Right cardiac atrium (tissue), 5 donors: ENCODE data around the gene KCNA1. TPM values are rescaled to one million over a fixed set of nuclear protein-coding genes. Genes with fewer than 3 reads are reported as not detected.

Experiments used
- ATAC-seq, 2 donors: fragments of 200-7000 bp; cut with Tn5 transposase; one replicate each; pipeline versions ENCODE4 v1.8.0 to v1.9.1; 2020; ENCODE audit warnings: moderate library complexity in 2 of 2, mild to moderate bottlenecking in 1 of 2
- DNase-seq, 3 donors: peaks; one replicate each; pipeline ENCODE4 v3.0.0-alpha.2; 2020
- H3K27ac ChIP-seq: one replicate; pipeline ENCODE4 v1.5.1; 2013; ENCODE audit warnings: mild to moderate bottlenecking, low read length, control low read depth, moderate library complexity
- H3K27me3 ChIP-seq: one replicate; pipeline ENCODE4 v1.6.1; 2013; ENCODE audit not compliant: control insufficient read depth, insufficient read depth
- H3K4me1 ChIP-seq: one replicate; pipeline ENCODE4 v1.6.1; 2013; ENCODE audit warnings: low read length; ENCODE audit not compliant: control insufficient read depth, insufficient read depth
- H3K4me3 ChIP-seq: one replicate; pipeline ENCODE4 v1.5.1; 2013; ENCODE audit warnings: low read length, control low read depth
- H3K9me3 ChIP-seq: one replicate; pipeline ENCODE4 v1.6.1; 2013; ENCODE audit warnings: low read length; ENCODE audit not compliant: control insufficient read depth
- WGBS: extraction: QIAGEN DNeasy Blood & Tissue Kit; methylation state at CpG from one replicate; pipeline ENCODE4 v1.1.7; 2013; 5-methylcytosine and 5-hydroxymethylcytosine counted together
- intact Hi-C, 4 donors: fragments of 100-400 bp; cut with DNase I; formaldehyde crosslinking; loops; one replicate each; pipeline versions ENCODE4 v1.11.0 to v1.14.0; 2022 to 2023
- polyA plus RNA-seq: library from polyadenylated mRNA; stranded (reverse); fragments of 200-250 nt; gene quantifications from one replicate; pipeline ENCODE4 v1.2.3, GENCODE V29; 2013
- total RNA-seq, 4 donors: library from RNA; stranded (reverse); fragmentation: NEBNext Ultra II Directional; extraction: Animal tissue kit (Norgen Biotek cat#: 25700); gene quantifications; one replicate each; pipeline ENCODE4 v1.2.1, GENCODE V29; 2021
- donor health status: healthy with polysubstance abuse.
- donor health status: DM: no; HTN: yes; CAD: no.
- donor health status: DM: no; HTN: no; CAD: no.
- donor health status: DM: no; HTN: yes; CAD: no; lungs with severe emphysema.
- donor health status: DM: yes; HTN: yes; CAD: no.

The KCNA1 gene
- total and polyA plus RNA-seq, 5 donors: 0.03 to 0.06 TPM; not detected in 3

DNA sequence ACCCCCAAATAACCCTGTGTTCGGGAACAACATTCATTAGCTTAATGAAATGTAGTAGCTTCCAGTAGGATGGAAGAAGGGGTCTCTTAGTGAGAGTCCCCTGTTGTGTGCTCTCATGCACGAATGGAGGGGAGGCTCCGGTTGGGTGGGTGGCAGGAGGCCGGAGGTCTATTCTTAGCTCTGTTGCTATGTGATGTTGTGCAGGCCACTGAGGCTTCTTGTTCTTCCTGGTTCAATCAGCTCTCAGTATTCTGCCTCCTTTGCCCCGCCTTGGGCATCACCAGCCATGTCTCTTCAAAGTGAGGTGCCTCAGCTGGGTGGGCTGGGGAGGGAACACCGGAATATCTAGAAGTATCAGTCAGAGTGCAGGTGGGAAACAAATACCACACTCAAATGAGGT lies 50.8 kb downstream of the KCNA1 start:
- intact Hi-C loops: no loop called here
- H3K27me3 ChIP-seq: no peaks in the 10 kb centered on the region
- ATAC-seq (no peak), DNase-seq (no peak)
- WGBS: 68% methylated on average over 6 of the region's 6 CpGs
- H3K4me3 ChIP-seq: no peak overlapping the region
- H3K4me1 ChIP-seq: no peaks in the 10 kb centered on the region
- H3K27ac ChIP-seq: no peak overlapping the region
- no peaks in the 10 kb centered on the region for H3K9me3 ChIP-seq

DNA sequence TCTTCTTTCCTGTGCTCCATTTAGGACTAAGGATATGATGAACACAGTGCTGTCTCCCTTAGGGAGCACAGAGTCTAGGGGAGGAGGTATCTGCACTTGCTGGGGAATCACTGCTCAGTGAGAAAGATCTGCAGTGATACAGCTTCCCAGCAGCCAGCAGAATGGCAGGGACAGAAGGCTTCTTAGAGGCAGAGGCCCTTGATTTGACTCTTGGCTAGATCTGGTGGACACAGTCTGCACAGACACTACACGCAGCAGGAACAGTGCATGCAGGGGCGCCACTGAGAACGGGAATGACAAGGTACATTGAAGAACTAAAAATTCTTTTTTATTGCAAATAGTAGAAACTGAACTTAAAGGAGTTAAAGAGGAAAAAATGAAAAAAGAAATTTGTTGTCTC lies 51.6 kb downstream of the KCNA1 start:
- H3K27me3 ChIP-seq: no peaks in the 10 kb centered on the region
- intact Hi-C loops: no loop called here
- H3K4me3 ChIP-seq: no peak overlapping the region
- ATAC-seq: no peak
- no peak for DNase-seq
- H3K27ac ChIP-seq: no peak overlapping the region
- H3K9me3 ChIP-seq: no peaks in the 10 kb centered on the region
- H3K4me1 ChIP-seq: no peaks in the 10 kb centered on the region
- 70% methylated on average over 3 of the region's 3 CpGs for WGBS

DNA sequence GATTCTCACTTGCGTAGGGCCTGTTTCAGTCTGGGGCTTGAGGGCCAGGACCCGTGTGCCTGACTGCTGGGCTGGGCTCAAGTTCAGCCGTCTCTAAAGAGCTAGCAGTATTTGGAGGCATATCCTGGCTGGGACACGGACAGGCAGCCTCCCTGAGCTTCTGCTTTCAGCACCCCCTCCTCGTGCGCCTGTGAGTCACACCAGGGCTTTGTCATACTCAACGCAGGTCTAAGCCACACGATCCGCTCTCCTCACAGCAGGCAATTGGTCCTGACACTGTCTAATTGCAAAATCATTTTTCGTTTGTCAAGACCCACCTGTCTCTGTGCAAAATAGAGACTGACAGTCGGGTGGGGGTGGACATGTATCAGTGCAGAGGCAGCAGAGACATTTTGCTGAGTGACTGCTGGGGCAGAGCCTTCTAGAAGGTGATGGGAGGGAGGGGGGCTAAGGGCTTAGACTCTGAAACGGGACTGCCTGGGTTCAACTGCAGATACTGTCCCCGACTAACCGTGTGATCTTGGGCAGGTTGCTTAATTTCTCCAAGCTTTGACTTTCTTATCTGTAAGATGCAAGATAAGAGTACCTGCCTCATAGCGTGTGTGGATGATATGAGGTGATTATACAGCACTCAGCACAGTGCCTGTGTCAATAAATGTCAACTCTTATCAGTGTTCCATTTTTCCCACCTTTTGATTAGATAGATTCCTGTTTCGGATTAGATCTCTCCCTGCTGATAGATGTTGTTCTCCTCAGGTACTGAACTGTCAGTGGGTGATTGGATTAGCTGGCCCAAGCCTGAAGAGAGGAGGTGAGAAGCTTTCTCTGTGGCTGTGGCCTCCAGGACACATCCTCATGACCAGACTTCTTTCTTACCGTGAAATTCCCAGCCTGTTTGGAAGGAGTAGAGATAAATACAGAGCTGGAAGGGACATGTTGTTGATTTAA lies 53.1 kb downstream of the KCNA1 start:
- DNase-seq (no peak), ATAC-seq (no peak)
- no peaks in the 10 kb centered on the region for H3K27me3 ChIP-seq
- intact Hi-C loops: no loop called here
- no peak overlapping the region for H3K4me3 ChIP-seq
- 47% methylated on average over 17 of the region's 17 CpGs for WGBS
- H3K9me3 ChIP-seq: no peaks in the 10 kb centered on the region
- no peaks in the 10 kb centered on the region for H3K4me1 ChIP-seq
- no peak overlapping the region for H3K27ac ChIP-seq

Other genes starting within 250 kb of the KCNA1 start
- gene GALNT8, start 189.5 kb upstream of the KCNA1 start, total RNA-seq: 10 to 100 TPM in 1 of 4 donors, 1 to 10 TPM in 3; 5.3 to 10.3 (median 7.7) TPM
- 3.5 TPM for gene GALNT8, start 189.5 kb upstream of the KCNA1 start, polyA plus RNA-seq
- 100 to 1,000 TPM; 119 to 171 (median 134) TPM for gene KCNA5, start 134.0 kb downstream of the KCNA1 start, total RNA-seq
- 77.6 TPM for gene KCNA5, start 134.0 kb downstream of the KCNA1 start, polyA plus RNA-seq